HEK293 (cell line): ENCODE measurements around the gene RAD23B.

Experiments
- EGR2 ChIP-seq: fragments of 450-650 bp; formaldehyde crosslinking; IDR thresholded peaks from 2 replicates; pipeline ENCODE4 v1.5.1; 2016; ENCODE audit warnings: low read depth, missing biosample characterization, missing genetic modification characterization
- GLIS1 ChIP-seq: fragments of 450-650 bp; formaldehyde crosslinking; IDR thresholded peaks from 2 replicates; pipeline ENCODE4 v1.5.1; 2016; ENCODE audit warnings: missing biosample characterization, missing genetic modification characterization
- IKZF3 ChIP-seq: fragments of 450-650 bp; IDR thresholded peaks from 2 replicates; pipeline ENCODE4 v1.5.0; 2018; ENCODE audit warnings: missing biosample characterization, mild to moderate bottlenecking, missing genetic modification characterization, moderate library complexity
- KLF17 ChIP-seq: fragments of 450-650 bp; formaldehyde crosslinking; IDR thresholded peaks from 2 replicates; pipeline ENCODE4 v1.5.1; 2016; ENCODE audit warnings: missing biosample characterization, missing genetic modification characterization
- KLF8 ChIP-seq: fragments of 450-650 bp; formaldehyde crosslinking; IDR thresholded peaks from 2 replicates; pipeline ENCODE4 v1.5.1; 2016; ENCODE audit warnings: missing biosample characterization, missing genetic modification characterization
- MEIS1 ChIP-seq: sonication (generic); formaldehyde crosslinking; IDR thresholded peaks from 2 replicates; pipeline ENCODE4 v1.8.1; 2022; ENCODE audit warnings: missing genetic modification reagents, mild to moderate bottlenecking, borderline replicate concordance
- PRDM1 ChIP-seq: fragments of 450-650 bp; formaldehyde crosslinking; IDR thresholded peaks from 2 replicates; pipeline ENCODE4; 2016; ENCODE audit warnings: missing biosample characterization, missing genetic modification characterization
- PRDM6 ChIP-seq: fragments of 450-650 bp; formaldehyde crosslinking; IDR thresholded peaks from 2 replicates; pipeline ENCODE4 v1.5.1; 2017; ENCODE audit warnings: missing biosample characterization, missing genetic modification characterization
- SETDB1 ChIP-seq: IDR thresholded peaks from one replicate; pipeline ENCODE4 v1.6.1; 2017; ENCODE audit warnings: mild to moderate bottlenecking, low read length, moderate library complexity, mixed read lengths; ENCODE audit not compliant: insufficient read length
- YY1 ChIP-seq: fragments of 450-650 bp; formaldehyde crosslinking; IDR thresholded peaks from 2 replicates; pipeline ENCODE4 v1.5.1; 2018; ENCODE audit warnings: missing biosample characterization, missing genetic modification characterization
- ZBTB44 ChIP-seq: fragments of 450-650 bp; IDR thresholded peaks from 2 replicates; pipeline ENCODE4 v1.5.1; 2018; ENCODE audit warnings: missing biosample characterization, mild to moderate bottlenecking, missing genetic modification characterization
- ZBTB49 ChIP-seq: fragments of 450-650 bp; formaldehyde crosslinking; IDR thresholded peaks from 2 replicates; pipeline ENCODE4 v1.5.1; 2016; ENCODE audit warnings: missing biosample characterization, missing genetic modification characterization, low read depth
- ZBTB7A ChIP-seq: fragments of 450-650 bp; formaldehyde crosslinking; IDR thresholded peaks from 2 replicates; pipeline ENCODE4 v1.5.1; 2016; ENCODE audit warnings: low read depth, missing biosample characterization, missing genetic modification characterization
- ZFP69B ChIP-seq: fragments of 450-650 bp; formaldehyde crosslinking; IDR thresholded peaks from 2 replicates; pipeline ENCODE4 v1.5.1; 2016; ENCODE audit warnings: missing biosample characterization, missing genetic modification characterization
- ZNF10 ChIP-seq: fragments of 450-650 bp; formaldehyde crosslinking; IDR thresholded peaks from 2 replicates; pipeline ENCODE4 v1.5.1; 2017; ENCODE audit warnings: missing biosample characterization, missing genetic modification characterization
- ZNF138 ChIP-seq: fragments of 450-650 bp; formaldehyde crosslinking; IDR thresholded peaks from 2 replicates; pipeline ENCODE4 v1.5.1; 2016; ENCODE audit warnings: missing biosample characterization, missing genetic modification characterization, borderline replicate concordance
- ZNF155 ChIP-seq: fragments of 450-650 bp; formaldehyde crosslinking; IDR thresholded peaks from 2 replicates; pipeline ENCODE4 v1.5.1; 2016; ENCODE audit warnings: missing biosample characterization, missing genetic modification characterization
- ZNF174 ChIP-seq: fragments of 450-650 bp; formaldehyde crosslinking; IDR thresholded peaks from 2 replicates; pipeline ENCODE4 v1.5.0; 2017; ENCODE audit warnings: missing biosample characterization, mild to moderate bottlenecking, missing genetic modification characterization
- ZNF266 ChIP-seq: fragments of 450-650 bp; formaldehyde crosslinking; IDR thresholded peaks from 2 replicates; pipeline ENCODE4 v1.5.1; 2016; ENCODE audit warnings: missing biosample characterization, missing genetic modification characterization, low read depth
- ZNF311 ChIP-seq: fragments of 450-650 bp; formaldehyde crosslinking; IDR thresholded peaks from 2 replicates; pipeline ENCODE4 v1.5.1; 2017; ENCODE audit warnings: missing biosample characterization, missing genetic modification characterization, borderline replicate concordance
- ZNF366 ChIP-seq: fragments of 450-650 bp; formaldehyde crosslinking; conservative IDR thresholded peaks from 2 replicates; pipeline ENCODE4 v1.5.1; 2016; ENCODE audit warnings: missing biosample characterization, missing genetic modification characterization
- ZNF394 ChIP-seq: fragments of 450-650 bp; formaldehyde crosslinking; IDR thresholded peaks from 2 replicates; pipeline ENCODE4 v1.5.1; 2016; ENCODE audit warnings: missing biosample characterization, missing genetic modification characterization, mild to moderate bottlenecking, moderate library complexity, borderline replicate concordance
- ZNF518A ChIP-seq: fragments of 450-650 bp; formaldehyde crosslinking; conservative IDR thresholded peaks from 2 replicates; pipeline ENCODE4 v1.5.1; 2016; ENCODE audit warnings: low read depth, missing biosample characterization, missing genetic modification characterization
- ZNF558 ChIP-seq: fragments of 450-650 bp; formaldehyde crosslinking; IDR thresholded peaks from 2 replicates; pipeline ENCODE4 v1.5.1; 2016; ENCODE audit warnings: missing biosample characterization, missing genetic modification characterization
- ZNF561 ChIP-seq: fragments of 450-650 bp; IDR thresholded peaks from 2 replicates; pipeline ENCODE4 v1.5.1; 2018; ENCODE audit warnings: missing biosample characterization, missing genetic modification characterization, borderline replicate concordance
- ZNF596 ChIP-seq: fragments of 450-650 bp; IDR thresholded peaks from 2 replicates; pipeline ENCODE4 v1.5.0; 2018; ENCODE audit warnings: missing biosample characterization, mild to moderate bottlenecking, missing genetic modification characterization, moderate library complexity
- ZNF600 ChIP-seq: fragments of 450-650 bp; formaldehyde crosslinking; IDR thresholded peaks from 2 replicates; pipeline ENCODE4 v1.5.1; 2016; ENCODE audit warnings: missing biosample characterization, missing genetic modification characterization
- ZNF621 ChIP-seq: fragments of 450-650 bp; formaldehyde crosslinking; IDR thresholded peaks from 2 replicates; pipeline ENCODE4 v1.5.1; 2017; ENCODE audit warnings: missing biosample characterization, missing genetic modification characterization
- ZNF654 ChIP-seq: fragments of 450-650 bp; formaldehyde crosslinking; IDR thresholded peaks from 2 replicates; pipeline ENCODE4 v1.5.1; 2016; ENCODE audit warnings: low read depth, missing biosample characterization, missing genetic modification characterization
- ZNF658 ChIP-seq: fragments of 450-650 bp; formaldehyde crosslinking; IDR thresholded peaks from 2 replicates; pipeline ENCODE4; 2016; ENCODE audit warnings: missing biosample characterization, missing genetic modification characterization
- ZNF777 ChIP-seq: fragments of 450-650 bp; formaldehyde crosslinking; IDR thresholded peaks from 2 replicates; pipeline ENCODE4 v1.5.1; 2017; ENCODE audit warnings: missing biosample characterization, missing genetic modification characterization, borderline replicate concordance

The RAD23B gene

GRCh38 chr9:107243742-107244141, 39.3 kb upstream of the RAD23B start (continued):
- no peak for TF ChIP-seq KLF17 (tag by site-specific recombination)
- TF ChIP-seq ZNF366 (tag by site-specific recombination) = peak; percentile 72; the same call in 1 of the 2 replicates
- peak; percentile 28; the same call in 1 of the 2 replicates for TF ChIP-seq KLF8 (tag by site-specific recombination)
- no peak for TF ChIP-seq ZNF600 (tag by site-specific recombination)
- TF ChIP-seq ZNF561 = no peak
- no peak for TF ChIP-seq ZNF311 (tag by site-specific recombination)
- TF ChIP-seq PRDM1 (tag by site-specific recombination) = peak; percentile 75
- TF ChIP-seq MEIS1 (CRISPR knock-in tag) = no peak
- TF ChIP-seq SETDB1 = no peak
- TF ChIP-seq ZNF596 (tag by site-specific recombination) = no peak
- TF ChIP-seq ZNF777 = no peak
- TF ChIP-seq ZBTB49 = no peak
- no peak for TF ChIP-seq ZNF658
- TF ChIP-seq EGR2 (tag by site-specific recombination) = no peak
- TF ChIP-seq PRDM6 = peak; percentile 52; the same call in 1 of the 2 replicates
- TF ChIP-seq ZNF10 (tag by site-specific recombination) = no peak
- TF ChIP-seq ZFP69B (tag by site-specific recombination) = no peak
- TF ChIP-seq ZNF621 (tag by site-specific recombination) = no peak
- no peak for TF ChIP-seq ZNF138 (tag by site-specific recombination)
- no peak for TF ChIP-seq ZNF654 (tag by site-specific recombination)
- no peak for TF ChIP-seq ZNF174
- no peak for TF ChIP-seq ZNF394
- TF ChIP-seq ZBTB7A (tag by site-specific recombination) = no peak
- no peak for TF ChIP-seq ZNF518A (tag by site-specific recombination)
- TF ChIP-seq ZNF558 (tag by site-specific recombination) = no peak
- TF ChIP-seq ZBTB44 (tag by site-specific recombination) = no peak
- TF ChIP-seq ZNF155 = no peak
- no peak for TF ChIP-seq ZNF266
- TF ChIP-seq GLIS1 (tag by site-specific recombination) = no peak
- no peak for TF ChIP-seq IKZF3 (tag by site-specific recombination)
- no peak for TF ChIP-seq YY1 (tag by site-specific recombination)
